SK-N-SH treated with all-trans-retinoic acid at 6 μM for 48 hours (cell line): ENCODE measurements around the gene SUGP1.

ENCODE experiments used
- RARB ChIP-seq: fragments of 250-450 bp; sonication (Bioruptor Pico); IDR thresholded peaks from 2 replicates; pipeline ENCODE4 v1.8.0; 2021; ENCODE audit warnings: mild to moderate bottlenecking, moderate library complexity
- ZNF565 ChIP-seq: fragments of 450-650 bp; formaldehyde crosslinking; conservative IDR thresholded peaks from 2 replicates; pipeline ENCODE4 v1.5.0; 2020; ENCODE audit warnings: low read depth, mild to moderate bottlenecking, moderate library complexity
- ZNF70 ChIP-seq: fragments of 450-650 bp; formaldehyde crosslinking; IDR thresholded peaks from 2 replicates; pipeline ENCODE4 v1.5.0; 2020; ENCODE audit warnings: mild to moderate bottlenecking, moderate library complexity
- ZNF8 ChIP-seq: fragments of 450-650 bp; formaldehyde crosslinking; IDR thresholded peaks from 2 replicates; pipeline ENCODE4 v1.5.0; 2020; ENCODE audit warnings: mild to moderate bottlenecking, moderate library complexity

DNA sequence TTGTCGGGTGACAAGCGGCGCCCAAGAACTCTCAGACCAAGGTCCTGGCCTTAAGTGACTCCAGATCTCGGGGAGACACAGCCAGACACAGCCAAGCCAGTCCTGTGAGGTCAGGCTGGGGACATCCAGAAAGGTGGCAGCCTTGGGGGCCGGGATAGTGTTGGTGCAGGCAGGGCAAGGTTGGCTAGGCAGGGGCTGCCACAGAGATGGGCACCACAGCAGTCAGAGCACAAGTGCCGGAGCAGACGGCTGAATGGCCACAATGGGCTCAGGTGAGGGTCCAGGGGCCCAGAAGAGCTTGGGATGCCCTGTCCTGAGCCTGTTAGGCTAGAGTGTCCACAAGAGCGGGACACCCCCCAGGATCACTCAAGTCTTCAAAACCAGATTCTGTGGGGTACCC is 32.5 kb upstream of the SUGP1 start:
- TF ChIP-seq RARB (CRISPR knock-in tag) (no peak), ZNF70 (no peak), ZNF8 (CRISPR knock-in tag) (no peak), ZNF565 (CRISPR knock-in tag) (no peak)
